RWPE2 (cell line): ENCODE data around the gene CLPX.

Experiments used
- ATAC-seq: fragments of 200-7000 bp; cut with Tn5 transposase; 3 replicates; pipeline ENCODE4 v1.9.1; 2021; ENCODE audit warnings: low read depth
- DNase-seq: peaks from one replicate; pipeline ENCODE4 v3.0.0-alpha.2; 2020; ENCODE audit warnings: low spot score
- H3K27ac ChIP-seq: fragments of 450-650 bp; 2 replicates; pipeline ENCODE4 v1.5.1; 2017; ENCODE audit warnings: mild to moderate bottlenecking; ENCODE audit not compliant: poor library complexity, severe bottlenecking
- H3K27me3 ChIP-seq: fragments of 250-450 bp; sonication (Bioruptor Pico); 2 replicates; pipeline ENCODE4 v1.5.1; 2021; ENCODE audit warnings: mild to moderate bottlenecking, moderate library complexity; ENCODE audit not compliant: insufficient read depth, poor library complexity, severe bottlenecking
- H3K36me3 ChIP-seq: fragments of 250-450 bp; sonication (Bioruptor Pico); 2 replicates; pipeline ENCODE4 v1.5.1; 2020; ENCODE audit warnings: low read depth, mild to moderate bottlenecking, moderate library complexity
- H3K4me1 ChIP-seq: fragments of 250-450 bp; sonication (Bioruptor Pico); 2 replicates; pipeline ENCODE4 v1.5.1; 2021; ENCODE audit warnings: mild to moderate bottlenecking, moderate library complexity; ENCODE audit not compliant: insufficient read depth, poor library complexity, severe bottlenecking
- H3K4me3 ChIP-seq: fragments of 250-450 bp; sonication (Bioruptor Pico); 2 replicates; pipeline ENCODE4 v1.5.1; 2021; ENCODE audit warnings: mild to moderate bottlenecking, moderate library complexity; ENCODE audit not compliant: severe bottlenecking
- H3K9me3 ChIP-seq: fragments of 250-450 bp; sonication (Bioruptor Pico); 2 replicates; pipeline ENCODE4 v1.5.1; 2021; ENCODE audit warnings: mild to moderate bottlenecking, moderate library complexity; ENCODE audit not compliant: severe bottlenecking
- CTCF ChIP-seq: fragments of 450-650 bp; IDR thresholded peaks from one replicate; pipeline ENCODE4 v1.5.1; 2017; ENCODE audit warnings: mild to moderate bottlenecking, moderate library complexity; ENCODE audit not compliant: poor library complexity, severe bottlenecking

CLPX gene

DNA sequence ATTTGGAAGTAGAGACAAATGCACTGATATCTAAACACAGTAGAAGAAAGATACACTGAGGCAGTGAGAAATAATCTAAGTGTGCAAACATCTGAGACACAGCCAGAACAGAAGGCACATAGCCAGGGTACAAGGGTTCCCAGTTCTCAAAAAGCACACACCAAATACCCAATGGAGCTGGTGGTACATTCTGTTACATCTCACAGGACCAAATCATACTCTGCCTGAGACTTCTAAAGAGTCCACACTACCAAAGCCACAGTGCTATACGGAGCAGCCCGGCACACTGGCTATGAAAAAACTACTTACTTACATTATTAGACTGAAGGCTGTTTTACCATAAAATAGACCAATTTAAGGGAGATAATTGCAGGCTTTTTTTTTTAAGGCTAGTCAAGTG, 19.3 kb downstream of the CLPX start:
- no peak for TF ChIP-seq CTCF
- peaks cover 88% of the 10 kb centered on the region for H3K36me3 ChIP-seq

DNA sequence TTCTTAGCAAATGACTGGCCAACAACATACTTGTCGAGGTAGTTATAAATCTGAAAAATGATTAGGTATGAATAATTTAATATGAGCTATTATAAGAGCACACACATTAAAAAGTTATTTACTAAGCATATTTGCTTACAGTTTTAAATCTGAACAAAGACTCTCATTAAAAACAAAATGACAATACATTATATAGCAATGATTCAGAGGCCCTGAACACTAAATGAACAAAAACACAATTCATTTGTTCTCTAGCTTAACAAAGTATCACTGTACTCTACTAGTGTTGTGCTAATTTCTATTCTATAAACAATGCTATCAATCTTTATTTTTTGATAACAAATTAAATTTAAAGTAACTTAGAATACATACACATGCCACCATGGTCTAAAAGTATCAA, 21.0 kb downstream of the CLPX start:
- no peak for ATAC-seq
- TF ChIP-seq CTCF, result no peak
- Histone ChIP-seq H3K4me3 (no peak overlapping the region), H3K9me3 (no peaks in the 10 kb centered on the region), H3K4me1 (no peaks in the 10 kb centered on the region), H3K27ac (no peak overlapping the region), H3K36me3 (peaks cover 77% of the 10 kb centered on the region), H3K27me3 (no peaks in the 10 kb centered on the region)
- no peak for DNase-seq

More for the DNA sequence above, 19.3 kb downstream of the CLPX start:
- H3K27me3 ChIP-seq, result no peaks in the 10 kb centered on the region
- no peak overlapping the region for H3K27ac ChIP-seq
- H3K9me3 ChIP-seq, result no peaks in the 10 kb centered on the region
- ATAC-seq (no peak), DNase-seq (no peak)
- no peak overlapping the region for H3K4me3 ChIP-seq
- H3K4me1 ChIP-seq, result no peaks in the 10 kb centered on the region

GRCh38 chr15:65163041-65163440, 22.1 kb downstream of the CLPX start:
- ATAC-seq, result no peak
- Histone ChIP-seq H3K36me3 (peaks cover 87% of the 10 kb centered on the region), H3K4me3 (no peak overlapping the region), H3K4me1 (no peaks in the 10 kb centered on the region), H3K27me3 (no peaks in the 10 kb centered on the region), H3K27ac (no peak overlapping the region), H3K9me3 (no peaks in the 10 kb centered on the region)
- DNase-seq, result no peak
- TF ChIP-seq CTCF, result no peak

DNA sequence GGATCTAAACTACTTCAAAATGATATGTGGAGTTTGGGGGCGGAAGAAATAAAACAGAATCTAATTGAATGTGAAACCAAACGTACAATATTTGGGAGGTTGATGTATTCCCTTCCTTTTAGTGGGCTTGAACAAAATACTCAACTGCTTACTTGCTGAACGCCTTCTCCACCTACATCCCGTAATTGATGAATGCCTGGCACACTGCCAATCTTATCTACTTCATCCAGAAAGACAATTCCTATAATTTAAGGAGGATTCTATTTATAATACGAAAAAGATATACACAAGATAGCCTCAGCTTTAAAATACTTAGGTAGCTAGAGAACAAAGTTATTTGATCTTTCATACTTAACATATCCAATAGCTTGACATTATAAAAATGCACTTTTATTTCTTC, 28.4 kb downstream of the CLPX start:
- H3K36me3 ChIP-seq, result peaks cover 89% of the 10 kb centered on the region
- H3K9me3 ChIP-seq, result no peaks in the 10 kb centered on the region
- ATAC-seq (no peak), DNase-seq (no peak)
- no peaks in the 10 kb centered on the region for H3K4me1 ChIP-seq
- no peak for TF ChIP-seq CTCF
- no peak overlapping the region for H3K27ac ChIP-seq
- H3K27me3 ChIP-seq, result no peaks in the 10 kb centered on the region
- H3K4me3 ChIP-seq, result no peak overlapping the region

- peaks cover 94% of the 10 kb centered on the region for H3K36me3 ChIP-seq
- no peaks in the 10 kb centered on the region for H3K9me3 ChIP-seq
- H3K4me1 ChIP-seq, result no peaks in the 10 kb centered on the region
- H3K27ac ChIP-seq, result no peak overlapping the region
- ATAC-seq (no peak), DNase-seq (no peak)
- no peak overlapping the region for H3K4me3 ChIP-seq
- no peaks in the 10 kb centered on the region for H3K27me3 ChIP-seq
- TF ChIP-seq CTCF, result no peak
These were observed 30.4 kb downstream of the CLPX start for GRCh38 chr15:65154720-65155119.
